Thoracic aorta (tissue), 2 donors: ENCODE measurements around the gene LINGO1. TPM values are rescaled to one million over a fixed set of nuclear protein-coding genes. Genes with fewer than 3 reads are reported as not detected.

Source experiments
- ATAC-seq: fragments of 150-250 bp; one replicate; pipeline ENCODE4 v1.8.0; 2017; ENCODE audit warnings: low read depth; ENCODE audit not compliant: insufficient number of reproducible peaks, low FRiP score
- DNase-seq: peaks from one replicate; pipeline ENCODE4 v3.0.0-alpha.2; 2020; ENCODE audit warnings: low spot score
- H3K27ac ChIP-seq, 2 donors: fragments of 200-600 bp; sonication (generic); 1 replicate in 1 of 2; 2 replicates in 1 of 2; pipeline ENCODE4 v1.5.1; 2016; ENCODE audit warnings: mild to moderate bottlenecking in 2 of 2, moderate library complexity in 2 of 2
- H3K27me3 ChIP-seq: fragments of 200-600 bp; sonication (generic); replicated peaks from 2 replicates; pipeline ENCODE4 v1.6.0; 2016; ENCODE audit warnings: mild to moderate bottlenecking; ENCODE audit not compliant: insufficient read depth
- H3K36me3 ChIP-seq: fragments of 200-600 bp; sonication (generic); one replicate; pipeline ENCODE4 v1.5.1; 2016
- H3K4me1 ChIP-seq, 2 donors: fragments of 200-600 bp; sonication (generic); 1 replicate in 1 of 2; 2 replicates in 1 of 2; pipeline versions ENCODE4 v1.5.1 to v1.6.0; 2016; ENCODE audit warnings: low read depth in 2 of 2, mild to moderate bottlenecking in 1 of 2; ENCODE audit not compliant: control insufficient read depth in 1 of 2
- H3K4me3 ChIP-seq: fragments of 200-600 bp; sonication (generic); 2 replicates; pipeline ENCODE4 v1.5.1; 2016; ENCODE audit warnings: mild to moderate bottlenecking
- H3K9me3 ChIP-seq: fragments of 200-600 bp; sonication (generic); 2 replicates; pipeline ENCODE4 v1.5.1; 2016
- CTCF ChIP-seq: fragments of 200-600 bp; sonication (generic); IDR thresholded peaks from one replicate; pipeline ENCODE4 v1.5.1; 2019; ENCODE audit warnings: antibody characterized with exemption
- total RNA-seq, 2 donors: library from RNA; depleted of rRNA; stranded (reverse); fragments of >200 nt; gene quantifications; one replicate each; pipeline versions ENCODE4 v1.1.0 to v1.2.3, GENCODE V29; 2016

Gene LINGO1
- total RNA-seq, 2 donors from 2014 or later, result 0.63 to 4.6 TPM

- H3K36me3 ChIP-seq, result no peaks in the 10 kb centered on the region
- no peak overlapping the region for H3K27ac ChIP-seq
- no peaks in the 10 kb centered on the region for H3K9me3 ChIP-seq
- no peaks in the 10 kb centered on the region for H3K4me1 ChIP-seq
- no peak for TF ChIP-seq CTCF
- no peak for DNase-seq
- H3K4me3 ChIP-seq, result no peak overlapping the region
- no peak for ATAC-seq
- H3K27me3 ChIP-seq, result no peaks in the 10 kb centered on the region
Measured at GRCh38 chr15:77663256-77663655, 30.5 kb upstream of the LINGO1 start.

GRCh38 chr15:77659350-77660321 lies 26.9 kb upstream of the LINGO1 start:
- no peaks in the 10 kb centered on the region for H3K9me3 ChIP-seq
- ATAC-seq (no peak), DNase-seq (no peak)
- H3K4me1 ChIP-seq, result no peaks in the 10 kb centered on the region
- H3K27me3 ChIP-seq, result no peaks in the 10 kb centered on the region
- no peak for TF ChIP-seq CTCF
- H3K4me3 ChIP-seq, result no peak overlapping the region
- no peak overlapping the region for H3K27ac ChIP-seq
- H3K36me3 ChIP-seq, result no peaks in the 10 kb centered on the region

GRCh38 chr15:77658304-77658703 lies 25.6 kb upstream of the LINGO1 start:
- no peaks in the 10 kb centered on the region for H3K27me3 ChIP-seq
- H3K36me3 ChIP-seq, result no peaks in the 10 kb centered on the region
- H3K9me3 ChIP-seq, result no peaks in the 10 kb centered on the region
- DNase-seq, result no peak
- H3K4me3 ChIP-seq, result no peak overlapping the region
- no peaks in the 10 kb centered on the region for H3K4me1 ChIP-seq
- H3K27ac ChIP-seq, result no peak overlapping the region
- no peak for TF ChIP-seq CTCF
- ATAC-seq, result no peak

- no peak for ATAC-seq
- H3K4me1 ChIP-seq, result no peaks in the 10 kb centered on the region
- no peaks in the 10 kb centered on the region for H3K27me3 ChIP-seq
- no peak for DNase-seq
- H3K27ac ChIP-seq, result no peak overlapping the region
- no peak overlapping the region for H3K4me3 ChIP-seq
- no peaks in the 10 kb centered on the region for H3K9me3 ChIP-seq
- H3K36me3 ChIP-seq, result no peaks in the 10 kb centered on the region
- no peak for TF ChIP-seq CTCF
Measured at GRCh38 chr15:77657634-77658238, 25.0 kb upstream of the LINGO1 start.

GRCh38 chr15:77656294-77656693 lies 23.6 kb upstream of the LINGO1 start:
- no peak for DNase-seq
- Histone ChIP-seq H3K27ac (no peak overlapping the region), H3K27me3 (no peaks in the 10 kb centered on the region), H3K4me3 (no peak overlapping the region), H3K9me3 (no peaks in the 10 kb centered on the region), H3K36me3 (no peaks in the 10 kb centered on the region), H3K4me1 (no peaks in the 10 kb centered on the region)
- TF ChIP-seq CTCF, result no peak
- ATAC-seq, result no peak
